Measurements from ENCODE around the gene GPR18.
"Not testable (repeated sequence)": the region's sequence is repeated elsewhere in the genome, so short reads cannot be mapped to it uniquely, and the experiment has no call there.

The GPR18 gene

DNA sequence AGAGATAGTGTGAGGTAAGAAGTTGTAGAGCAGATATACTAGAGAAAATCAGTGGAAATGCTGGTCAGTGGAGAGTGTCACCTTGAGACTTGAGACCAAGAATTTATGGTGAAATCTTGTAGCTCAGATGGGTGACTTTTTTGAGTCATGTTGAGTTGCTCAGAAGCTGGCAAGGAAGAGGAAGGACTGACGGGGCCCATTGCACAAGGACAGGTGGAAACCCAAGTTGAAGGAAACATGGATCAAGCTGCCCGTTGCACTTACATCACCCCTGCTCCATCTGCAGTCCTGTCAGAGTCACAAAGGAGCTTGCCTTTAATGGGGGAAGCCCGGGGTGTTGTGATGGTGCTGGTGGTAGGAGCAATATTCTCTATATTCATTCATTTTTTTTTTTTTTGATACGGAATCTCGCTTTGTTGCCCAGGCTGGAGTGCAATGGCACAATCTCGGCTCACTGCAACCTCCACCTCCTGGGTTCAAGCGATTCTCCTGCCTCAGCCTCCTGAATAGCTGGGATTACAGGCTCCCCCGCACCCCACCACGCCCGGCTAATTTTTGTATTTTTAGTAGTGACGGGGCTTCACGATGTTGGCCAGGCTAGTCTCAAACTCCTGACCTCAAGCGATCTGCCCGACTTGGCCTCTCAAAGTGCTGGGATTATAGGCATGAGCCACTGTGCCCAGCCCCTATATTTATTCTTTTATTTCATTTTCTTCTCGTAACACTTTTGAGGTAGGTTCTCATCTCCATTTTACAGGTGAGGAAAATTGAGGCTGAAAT lies 30.1 kb downstream of the GPR18 start:
- no peak for DNase-seq

- DNase-seq: no peak
Observed at GRCh38 chr13:99227331-99227900, 30.8 kb downstream of the GPR18 start.

DNA sequence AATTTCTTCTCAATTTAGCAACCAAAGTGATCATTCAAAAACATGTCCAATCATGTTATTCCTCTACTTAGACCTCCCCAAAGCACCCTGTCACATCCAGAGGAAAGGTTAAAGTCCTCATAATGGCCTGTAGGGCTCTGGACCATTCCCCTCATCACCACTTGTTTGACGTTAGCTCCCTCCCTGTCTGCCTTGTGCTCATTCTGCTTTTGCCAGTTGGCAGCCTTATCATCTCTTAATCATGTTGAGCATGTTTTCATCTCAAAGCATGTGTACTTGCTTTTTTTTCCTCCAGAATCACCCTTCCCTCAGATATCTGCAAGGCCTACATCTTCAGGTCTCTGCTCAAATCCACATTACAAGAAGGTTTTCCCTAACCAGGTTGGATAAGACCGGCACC lies 31.7 kb downstream of the GPR18 start:
- no peak for DNase-seq

GRCh38 chr13:99225078-99225477 lies 33.1 kb downstream of the GPR18 start:
- DNase-seq: no peak

- DNase-seq: no peak
Observed at GRCh38 chr13:99224021-99224420, 34.2 kb downstream of the GPR18 start.

GRCh38 chr13:99223587-99223986 lies 34.6 kb downstream of the GPR18 start:
- DNase-seq: no peak

DNA sequence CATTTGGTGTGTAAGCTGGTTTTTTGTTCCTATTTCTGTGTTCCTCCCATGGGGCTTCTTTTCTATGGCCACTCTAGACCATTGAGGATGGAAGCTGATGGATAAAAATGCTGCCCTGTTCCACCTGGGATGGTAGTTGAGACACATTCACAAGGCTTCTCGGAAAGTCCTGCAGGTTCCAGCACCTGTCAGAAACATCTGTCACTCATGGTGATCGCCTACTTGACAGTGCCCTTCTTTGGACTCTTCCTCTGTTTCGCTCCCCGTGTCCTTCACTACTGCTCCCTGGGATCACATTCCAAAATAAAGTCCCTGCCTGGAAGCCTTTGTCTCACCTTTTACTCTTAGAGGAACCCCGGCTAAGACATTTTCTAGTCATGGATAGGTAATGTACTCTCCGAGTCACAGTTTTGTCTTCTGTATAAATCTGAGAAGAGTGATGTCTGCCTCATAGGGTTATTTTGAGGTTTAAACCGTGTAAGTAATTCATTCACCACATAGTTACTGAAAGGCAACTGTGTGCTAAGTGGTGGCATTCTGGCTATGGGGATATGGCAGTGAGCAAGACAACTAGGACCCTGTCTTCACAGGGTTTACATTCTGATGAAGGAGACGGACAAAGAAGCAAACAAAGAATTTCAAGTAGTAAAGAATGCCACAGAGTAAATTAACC lies 36.5 kb downstream of the GPR18 start:
- no peak for DNase-seq

- DNase-seq: no peak
Observed at GRCh38 chr13:99220199-99220935, 37.8 kb downstream of the GPR18 start.

DNA sequence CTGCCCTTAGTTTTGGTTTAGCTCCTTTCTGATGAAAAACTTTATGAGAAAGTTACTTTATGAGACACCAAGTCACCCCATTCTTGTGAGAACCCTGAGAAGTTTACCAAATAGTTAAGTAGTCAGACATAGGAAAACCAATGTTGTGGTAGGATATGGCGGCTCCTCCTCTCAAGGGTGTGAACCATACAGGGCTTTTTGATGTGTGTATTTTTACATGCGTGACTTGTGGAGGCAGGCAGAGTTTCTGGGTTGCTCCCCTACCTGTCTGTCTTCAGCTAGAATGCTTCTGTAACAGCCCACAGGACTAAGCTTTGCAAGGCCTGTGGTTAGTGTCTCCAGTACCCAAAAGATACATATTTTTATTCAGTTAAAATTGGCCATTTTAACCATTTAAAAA lies 39.2 kb downstream of the GPR18 start:
- DNase-seq: no peak

DNA sequence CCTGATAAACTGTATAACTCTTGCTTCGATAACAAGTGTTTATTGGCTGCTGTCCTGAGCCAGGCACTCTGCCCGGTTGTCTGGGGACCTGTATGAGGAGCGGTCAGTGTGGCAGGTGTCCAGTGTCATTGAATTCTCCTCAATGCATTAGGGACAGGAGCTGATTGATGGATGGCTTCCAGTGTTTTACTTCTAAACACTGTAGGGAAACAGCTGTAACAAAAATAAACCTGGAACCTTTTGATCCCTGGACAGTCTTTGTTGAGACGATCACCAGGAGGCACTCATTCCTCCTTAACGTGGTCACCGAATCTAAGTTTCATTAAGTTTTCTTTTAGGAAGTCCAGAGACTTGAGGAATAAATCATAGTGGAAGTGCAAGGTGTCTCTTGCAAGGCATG lies 39.6 kb downstream of the GPR18 start:
- DNase-seq: no peak

- no peak for DNase-seq
Observed at GRCh38 chr13:99218126-99218525, 40.1 kb downstream of the GPR18 start.

GRCh38 chr13:99217461-99218110 lies 40.6 kb downstream of the GPR18 start:
- DNase-seq: no peak

GRCh38 chr13:99215184-99215830 lies 42.9 kb downstream of the GPR18 start:
- no peak for DNase-seq

- no peak for DNase-seq
Observed at GRCh38 chr13:99214731-99215130, 43.4 kb downstream of the GPR18 start.

GRCh38 chr13:99214232-99214631 lies 43.9 kb downstream of the GPR18 start:
- no peak for DNase-seq

DNA sequence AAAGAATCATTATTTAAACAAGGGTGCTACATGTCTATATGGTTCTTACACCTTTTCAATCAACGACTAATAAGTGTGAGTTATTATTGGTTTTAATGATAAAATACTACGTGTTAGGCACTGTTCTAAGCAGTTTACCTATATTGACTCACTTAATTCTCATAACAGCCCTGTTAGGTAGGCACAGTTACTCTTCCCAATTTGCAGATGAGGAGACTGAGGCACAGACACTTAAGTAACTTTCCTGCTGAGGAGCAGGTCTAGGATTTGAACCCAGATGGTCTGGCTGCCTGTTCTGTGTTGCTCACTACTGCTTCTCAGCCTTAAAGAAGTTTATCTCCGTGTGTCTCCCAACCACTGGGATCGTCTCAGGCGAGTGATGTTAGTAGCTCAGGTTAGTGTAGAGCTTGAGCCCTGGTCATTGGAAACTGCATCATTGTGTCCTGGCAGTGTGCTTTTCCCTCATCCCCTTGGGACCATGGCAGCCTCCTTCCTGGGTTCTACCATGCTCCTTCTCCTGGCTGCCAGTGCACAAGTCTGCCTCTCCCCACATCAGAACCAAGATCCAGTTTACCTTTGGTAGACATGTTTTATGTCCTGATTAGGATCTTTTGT lies 46.7 kb downstream of the GPR18 start:
- DNase-seq: no peak

DNA sequence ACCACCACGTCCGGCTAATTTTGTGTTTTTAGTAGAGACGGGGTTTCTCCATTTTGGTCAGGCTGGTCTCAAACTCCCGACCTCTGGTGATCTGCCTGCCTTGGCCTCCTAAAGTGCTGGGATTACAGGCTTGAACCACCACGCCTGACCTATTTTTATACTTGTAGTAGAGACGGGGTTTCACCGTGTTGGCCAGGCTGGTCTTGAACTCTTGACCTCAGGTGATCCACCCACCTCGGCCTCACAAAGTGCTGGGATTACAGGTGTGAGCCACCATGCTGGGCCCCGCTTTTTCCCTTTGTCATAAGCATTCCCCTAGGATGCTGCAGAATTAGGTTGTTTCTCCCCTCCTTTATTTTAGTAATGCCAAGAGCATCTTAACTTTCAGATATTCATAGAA lies 47.6 kb downstream of the GPR18 start:
- DNase-seq: not testable (repeated sequence)

DNA sequence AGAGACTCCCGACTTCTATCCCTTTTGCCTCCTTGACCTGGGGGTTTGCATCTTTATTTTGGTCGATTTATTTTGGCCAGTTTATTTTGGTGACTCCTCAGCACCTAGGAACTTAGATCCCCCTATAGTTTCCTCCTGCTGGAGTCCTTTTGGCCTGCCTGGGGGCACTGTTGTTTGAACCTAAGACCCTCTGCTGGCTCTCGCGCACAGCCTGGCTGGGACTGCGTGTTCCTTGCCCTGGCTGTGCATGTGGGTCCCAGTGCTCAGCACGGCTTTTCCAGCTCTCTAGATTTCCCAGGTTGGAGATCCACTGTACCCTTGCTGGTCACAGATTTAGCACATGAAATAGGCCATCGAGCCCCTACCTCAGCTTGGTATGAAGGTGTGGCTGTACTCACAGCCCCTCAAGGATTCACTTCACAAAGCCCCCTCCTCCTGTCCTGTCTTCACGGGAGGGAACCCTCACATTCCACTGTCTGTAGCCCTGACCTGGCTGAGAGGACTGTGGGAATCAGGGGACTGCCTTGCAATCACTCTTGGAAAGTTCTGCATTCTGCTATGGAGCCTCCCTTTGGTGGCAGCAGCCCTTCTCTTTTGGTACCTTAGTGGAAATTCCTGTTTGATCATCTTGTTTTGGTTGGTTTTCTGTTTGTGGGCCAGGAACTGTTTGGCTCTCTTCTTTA lies 49.2 kb downstream of the GPR18 start:
- no peak for DNase-seq

- DNase-seq: no peak
Observed at GRCh38 chr13:99208185-99208584, 50.0 kb downstream of the GPR18 start.

DNA sequence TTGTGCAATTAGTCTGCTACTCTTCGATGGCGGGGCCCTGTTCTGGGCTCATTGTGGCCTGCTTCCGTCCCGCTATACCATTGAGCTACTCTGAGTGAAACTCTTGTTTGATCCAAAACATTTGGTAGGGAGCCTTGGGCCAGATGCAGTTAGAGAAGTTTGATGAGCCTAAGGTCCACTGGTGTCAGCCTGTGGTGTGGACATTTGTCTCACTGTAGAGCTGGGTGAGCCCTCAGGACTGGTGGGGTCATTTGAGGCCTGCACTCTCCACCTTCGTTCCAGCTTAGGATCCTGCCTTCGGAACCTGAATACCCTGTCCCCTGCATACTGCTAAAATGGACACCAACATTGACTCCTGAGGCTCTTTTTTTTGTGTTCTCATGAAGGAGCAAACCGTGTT lies 50.7 kb downstream of the GPR18 start:
- DNase-seq: no peak

DNA sequence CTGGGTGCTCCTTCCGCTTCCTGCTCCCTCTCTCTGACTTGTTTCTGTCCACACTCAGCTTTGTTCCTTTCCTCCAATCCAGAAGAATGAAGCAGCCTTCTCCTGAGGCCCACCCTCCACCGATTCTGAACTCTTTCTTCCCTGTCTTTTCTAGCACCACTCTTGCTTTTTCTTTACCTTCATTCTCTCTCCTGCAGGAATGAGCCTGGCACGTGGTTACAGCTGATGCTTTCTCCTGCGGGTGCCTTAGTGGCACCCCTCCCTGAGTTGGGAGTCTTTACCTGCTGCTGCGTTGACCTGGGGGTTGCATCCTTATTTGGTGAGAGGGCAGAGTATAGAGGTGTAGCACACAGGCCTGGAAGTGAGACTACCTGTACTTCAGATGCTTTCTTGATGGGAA lies 51.3 kb downstream of the GPR18 start:
- no peak for DNase-seq

All from NCI-H2081 treated with DMSO at 0.1 percent for 48 hours (cell line).